GM10266 (cell line): ENCODE data around the gene FUZ.

ENCODE experiments used
- DNase-seq: peaks from one replicate; pipeline ENCODE4 v3.0.0; 2012; ENCODE audit errors: extremely low spot score
- TF ChIP-seq, protein P1 (sequence below): IDR thresholded peaks from 2 replicates; pipeline ENCODE4 v1.5.1; 2012; ENCODE audit warnings: mild to moderate bottlenecking, low read depth; ENCODE audit not compliant: control insufficient read depth, insufficient read depth; ENCODE audit errors: missing control alignments

Gene FUZ

DNA sequence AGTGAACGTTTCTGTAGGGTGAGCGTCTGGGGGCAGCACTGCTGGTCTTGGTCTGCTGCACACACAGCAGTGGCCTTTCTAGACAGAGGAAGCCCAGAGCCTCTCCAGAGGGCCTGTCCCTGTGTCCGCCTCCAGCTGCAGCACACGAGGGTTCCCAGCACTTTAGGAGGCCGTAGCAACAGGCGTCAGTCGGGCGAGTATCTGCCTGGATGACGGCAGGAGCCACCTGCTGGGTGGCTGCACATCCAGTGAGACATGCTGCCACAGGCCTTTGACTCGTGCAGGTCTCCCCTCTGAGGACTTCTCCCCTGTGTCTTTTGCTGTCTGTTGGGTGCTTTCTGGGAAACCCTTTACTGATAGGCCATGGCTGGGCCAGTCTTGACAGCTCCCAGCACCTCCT, 24.2 kb downstream of the FUZ start:
- TF ChIP-seq, protein P1, sequence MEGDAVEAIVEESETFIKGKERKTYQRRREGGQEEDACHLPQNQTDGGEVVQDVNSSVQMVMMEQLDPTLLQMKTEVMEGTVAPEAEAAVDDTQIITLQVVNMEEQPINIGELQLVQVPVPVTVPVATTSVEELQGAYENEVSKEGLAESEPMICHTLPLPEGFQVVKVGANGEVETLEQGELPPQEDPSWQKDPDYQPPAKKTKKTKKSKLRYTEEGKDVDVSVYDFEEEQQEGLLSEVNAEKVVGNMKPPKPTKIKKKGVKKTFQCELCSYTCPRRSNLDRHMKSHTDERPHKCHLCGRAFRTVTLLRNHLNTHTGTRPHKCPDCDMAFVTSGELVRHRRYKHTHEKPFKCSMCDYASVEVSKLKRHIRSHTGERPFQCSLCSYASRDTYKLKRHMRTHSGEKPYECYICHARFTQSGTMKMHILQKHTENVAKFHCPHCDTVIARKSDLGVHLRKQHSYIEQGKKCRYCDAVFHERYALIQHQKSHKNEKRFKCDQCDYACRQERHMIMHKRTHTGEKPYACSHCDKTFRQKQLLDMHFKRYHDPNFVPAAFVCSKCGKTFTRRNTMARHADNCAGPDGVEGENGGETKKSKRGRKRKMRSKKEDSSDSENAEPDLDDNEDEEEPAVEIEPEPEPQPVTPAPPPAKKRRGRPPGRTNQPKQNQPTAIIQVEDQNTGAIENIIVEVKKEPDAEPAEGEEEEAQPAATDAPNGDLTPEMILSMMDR = no peak
- no peak for DNase-seq

DNA sequence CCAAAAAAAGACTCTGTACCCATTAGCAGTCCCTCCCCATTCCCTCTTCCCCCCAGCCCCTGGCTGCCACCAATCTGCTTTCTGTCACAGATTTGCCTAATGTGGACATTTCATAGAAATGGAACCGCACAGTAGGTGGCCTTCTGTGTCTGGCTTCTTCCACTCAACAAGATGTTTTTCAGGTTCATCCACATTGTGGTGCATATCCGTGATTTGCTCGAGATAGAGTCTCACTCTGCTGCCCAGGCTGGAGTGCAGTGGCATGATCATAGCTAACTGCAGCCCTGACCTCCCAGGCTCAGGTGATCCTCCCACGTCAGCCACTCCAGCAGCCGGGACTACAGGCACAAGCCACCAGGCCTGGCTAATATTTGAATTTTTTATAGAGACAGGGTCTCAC, 25.3 kb downstream of the FUZ start:
- TF ChIP-seq, protein P1 = no peak
- DNase-seq = no peak

DNA sequence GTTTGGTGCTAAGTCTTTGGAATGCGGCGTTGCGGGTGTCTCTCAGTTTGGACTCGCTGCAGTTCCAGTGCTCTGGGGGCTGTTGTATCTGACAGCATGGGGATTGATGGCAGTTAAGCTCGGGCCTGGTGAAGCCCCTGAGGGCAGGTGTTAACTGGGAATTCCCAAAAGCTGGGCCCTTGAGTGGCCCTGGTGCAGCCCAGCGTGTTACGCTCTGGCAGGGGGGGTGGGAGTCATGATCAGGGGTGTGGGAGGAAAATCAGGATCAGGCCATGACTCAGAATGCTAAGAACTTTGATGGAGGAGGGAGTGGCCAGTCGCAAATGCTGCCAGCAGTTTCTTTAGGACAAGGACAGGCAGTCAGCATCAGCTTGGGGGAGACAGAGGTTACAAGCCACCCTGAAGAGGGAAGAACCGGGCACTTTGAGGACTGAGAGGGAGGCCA, 26.7 kb downstream of the FUZ start:
- no peak for DNase-seq
- TF ChIP-seq, protein P1 = no peak

DNA sequence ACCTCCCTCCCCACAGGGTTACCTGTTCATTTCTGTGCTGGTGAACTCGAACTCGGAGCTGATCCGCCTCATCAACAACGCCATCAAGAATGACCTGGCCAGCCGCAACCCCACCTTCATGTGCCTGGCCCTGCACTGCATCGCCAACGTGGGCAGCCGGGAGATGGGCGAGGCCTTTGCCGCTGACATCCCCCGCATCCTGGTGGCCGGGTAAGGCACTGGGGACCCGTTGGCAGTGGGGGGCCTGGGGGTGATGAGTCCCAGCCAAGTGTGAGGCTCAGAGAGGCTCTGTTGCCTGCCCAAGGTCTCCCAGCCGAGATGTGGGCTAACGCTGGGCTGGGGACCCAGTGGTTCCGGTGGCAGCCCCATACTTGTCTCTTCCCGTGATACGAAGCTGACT, 30.6 kb downstream of the FUZ start:
- no peak for DNase-seq
- TF ChIP-seq, protein P1 = no peak

DNA sequence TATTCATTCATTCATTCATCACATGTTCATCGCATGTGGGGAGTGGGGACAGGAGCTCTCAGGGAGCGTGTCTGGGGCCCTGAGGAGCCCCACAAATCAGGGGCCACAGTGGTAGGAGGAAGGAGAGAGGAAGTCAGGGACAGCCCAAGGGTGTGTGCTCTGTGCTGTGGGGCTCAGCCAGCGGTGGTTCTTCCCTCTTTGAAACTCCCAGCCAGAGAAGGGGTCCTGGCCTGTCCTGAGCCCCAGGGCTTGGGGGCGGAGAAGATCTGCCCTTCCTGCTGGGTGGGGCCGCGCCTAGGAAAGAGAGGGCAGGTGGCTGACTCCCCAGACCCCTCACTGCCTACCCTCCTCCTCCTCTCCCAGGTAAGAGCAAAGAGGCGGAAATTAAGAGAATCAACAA, 31.7 kb downstream of the FUZ start:
- TF ChIP-seq, protein P1 = no peak
- no peak for DNase-seq

DNA sequence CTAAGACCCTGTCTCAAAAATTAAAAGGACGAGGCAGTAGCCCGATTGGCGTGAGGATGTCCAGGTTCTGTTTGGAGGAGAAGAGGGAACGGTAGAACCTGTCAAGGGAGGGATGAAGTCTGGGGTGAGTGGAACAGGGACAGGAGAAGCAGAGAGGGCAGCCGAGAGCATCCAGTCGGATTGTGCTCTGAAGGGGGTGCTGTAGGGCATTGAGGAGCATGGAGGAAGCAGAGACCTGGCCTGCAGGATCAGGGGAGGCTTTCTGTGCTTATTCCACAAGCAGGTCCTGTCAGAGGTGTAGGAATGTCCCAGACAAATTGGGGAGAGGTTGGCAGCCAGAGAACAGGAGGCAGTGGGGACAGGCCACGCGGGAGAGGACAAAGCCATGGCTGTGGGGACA, 32.2 kb downstream of the FUZ start:
- TF ChIP-seq, protein P1 = no peak
- no peak for DNase-seq

DNA sequence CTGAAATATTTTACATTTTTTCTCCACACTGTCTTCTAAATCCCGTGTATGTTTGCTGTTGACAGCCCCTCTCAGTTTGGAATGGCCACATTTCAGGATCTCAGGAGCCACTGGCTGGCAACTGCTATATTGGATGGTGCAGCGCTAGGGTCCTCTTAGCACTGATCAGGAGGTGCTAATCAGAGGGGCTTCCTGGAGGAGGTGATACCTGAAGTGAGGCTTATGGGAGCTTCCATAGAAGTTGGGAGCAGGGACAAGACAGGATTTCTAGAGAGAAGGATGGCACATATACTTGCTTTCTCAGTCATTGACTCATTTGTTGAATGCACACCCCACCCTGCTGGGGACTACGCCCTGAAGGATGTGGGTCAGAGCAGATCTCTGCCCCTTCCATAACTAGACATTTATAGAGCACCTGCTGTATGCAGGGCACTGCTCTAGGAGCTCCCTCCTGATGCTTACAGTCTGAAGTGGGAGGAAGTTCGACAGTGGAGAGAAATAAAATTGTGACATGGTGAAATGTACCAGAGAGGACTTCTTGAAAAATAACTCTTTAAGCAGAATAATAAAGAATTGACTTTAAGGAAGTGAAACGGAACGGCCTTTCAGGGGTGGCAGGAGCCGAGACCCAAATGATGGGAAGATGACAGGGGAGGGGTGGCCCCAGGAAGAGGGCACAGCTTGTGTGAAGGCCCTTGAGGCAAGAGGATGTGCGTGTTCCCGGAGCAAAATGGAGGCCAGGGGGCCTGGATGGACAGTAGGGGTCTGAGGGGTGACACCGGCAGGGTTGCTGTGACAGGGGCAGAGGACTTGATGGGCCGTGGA, 33.1 kb downstream of the FUZ start:
- no peak for DNase-seq
- TF ChIP-seq, protein P1 = no peak
